ENCODE data around the gene PITRM1.

GRCh38 chr10:3090388-3090787 is 82.2 kb downstream of the PITRM1 start:
- TF ChIP-seq MAX (IDR thresholded peaks at IDR 0.05) (no peak), YY1 (IDR thresholded peaks at IDR 0.05; ENCODE audit: low read depth) (no peak), TAF1 (IDR thresholded peaks at IDR 0.05; ENCODE audit: low read depth) (no peak), TCF12 (IDR thresholded peaks at IDR 0.05; ENCODE audit: low read depth) (no peak), USF1 (IDR thresholded peaks at IDR 0.05) (no peak), FOXM1 (IDR thresholded peaks at IDR 0.05; ENCODE audit: borderline replicate concordance, low read depth) (no peak), REST (IDR thresholded peaks at IDR 0.05; ENCODE audit: low read depth) (no peak), CREB1 (IDR thresholded peaks at IDR 0.05; ENCODE audit: low read depth) (no peak), EP300 (IDR thresholded peaks at IDR 0.05; ENCODE audit: borderline replicate concordance) (no peak)

Measured in Ishikawa (cell line).